H9 (cell line): Measurements from ENCODE around the gene SPCS3. TPM values are rescaled to one million over a fixed set of nuclear protein-coding genes. Genes with fewer than 3 reads are reported as not detected.

Source experiments
- DNase-seq: peaks from one replicate; pipeline ENCODE4 v3.0.0-alpha.2; 2017
- H2AFZ ChIP-seq: one replicate; pipeline ENCODE4 v1.6.1; 2013; ENCODE audit warnings: mild to moderate bottlenecking, low read length, control low read depth, moderate library complexity
- H2AK5ac ChIP-seq: 2 replicates; pipeline ENCODE4 v1.6.1; 2013; ENCODE audit warnings: low read length, control low read depth, mixed read lengths; ENCODE audit not compliant: insufficient read length
- H2BK120ac ChIP-seq: one replicate; pipeline ENCODE4 v1.6.1; 2013; ENCODE audit warnings: low read depth, mild to moderate bottlenecking, low read length, control low read depth, inconsistent platforms; ENCODE audit not compliant: poor library complexity, severe bottlenecking
- H2BK12ac ChIP-seq: 2 replicates; pipeline ENCODE4 v1.6.1; 2013; ENCODE audit warnings: low read length, control low read depth, mixed read lengths, low read depth; ENCODE audit not compliant: insufficient read length
- H2BK15ac ChIP-seq: 2 replicates; pipeline ENCODE4 v1.6.1; 2013; ENCODE audit warnings: low read depth, low read length, control low read depth
- H2BK20ac ChIP-seq: one replicate; pipeline ENCODE4 v1.6.1; 2013; ENCODE audit warnings: low read depth, mild to moderate bottlenecking, low read length, control low read depth, inconsistent platforms; ENCODE audit not compliant: poor library complexity, severe bottlenecking
- H2BK5ac ChIP-seq: 2 replicates; pipeline ENCODE4 v1.6.1; 2013; ENCODE audit warnings: low read length, control low read depth, mixed read lengths; ENCODE audit not compliant: insufficient read length
- H3K14ac ChIP-seq: 2 replicates; pipeline ENCODE4 v1.6.1; 2013; ENCODE audit warnings: low read length, control low read depth; ENCODE audit not compliant: insufficient read depth
- H3K18ac ChIP-seq: 2 replicates; pipeline ENCODE4 v1.6.1; 2013; ENCODE audit warnings: low read depth, mild to moderate bottlenecking, mixed read lengths, low read length, control low read depth; ENCODE audit not compliant: insufficient read length
- H3K23ac ChIP-seq: 2 replicates; pipeline ENCODE4 v1.6.1; 2013; ENCODE audit warnings: low read length, control low read depth, mixed read lengths, low read depth; ENCODE audit not compliant: insufficient read length
- H3K23me2 ChIP-seq: 2 replicates; pipeline ENCODE4 v1.6.1; 2013; ENCODE audit warnings: low read depth, mild to moderate bottlenecking, mixed read lengths, low read length, control low read depth; ENCODE audit not compliant: insufficient read length, poor library complexity, severe bottlenecking
- H3K27ac ChIP-seq: 2 replicates; pipeline ENCODE4 v1.5.1; 2013; ENCODE audit warnings: low read length, control low read depth, mixed read lengths, low read depth; ENCODE audit not compliant: insufficient read length
- H3K27me3 ChIP-seq: 2 replicates; pipeline ENCODE4 v1.6.1; 2013; ENCODE audit warnings: low read length, control low read depth, inconsistent platforms; ENCODE audit not compliant: insufficient read depth
- H3K4ac ChIP-seq: 2 replicates; pipeline ENCODE4 v1.6.1; 2013; ENCODE audit warnings: low read depth, mild to moderate bottlenecking, control low read depth, inconsistent platforms, low read length, moderate library complexity
- H3K4me1 ChIP-seq: 2 replicates; pipeline ENCODE4 v1.6.1; 2013; ENCODE audit warnings: low read length, control low read depth, inconsistent platforms; ENCODE audit not compliant: insufficient read depth
- H3K4me2 ChIP-seq: 2 replicates; pipeline ENCODE4 v1.6.1; 2013; ENCODE audit warnings: low read length, control low read depth, mixed read lengths; ENCODE audit not compliant: insufficient read length, insufficient read depth
- H3K56ac ChIP-seq: 2 replicates; pipeline ENCODE4 v1.6.1; 2013; ENCODE audit warnings: low read depth, mild to moderate bottlenecking, mixed read lengths, low read length, control low read depth; ENCODE audit not compliant: insufficient read length
- H3K79me1 ChIP-seq: 2 replicates; pipeline ENCODE4 v1.6.1; 2013; ENCODE audit warnings: low read depth, mild to moderate bottlenecking, moderate library complexity, low read length, control low read depth, inconsistent platforms; ENCODE audit not compliant: insufficient read depth, poor library complexity, severe bottlenecking
- H3K79me2 ChIP-seq: 2 replicates; pipeline ENCODE4 v1.6.1; 2013; ENCODE audit warnings: low read length, control low read depth, inconsistent platforms; ENCODE audit not compliant: insufficient read depth
- H3K9ac ChIP-seq: 2 replicates; pipeline ENCODE4 v1.6.1; 2013; ENCODE audit warnings: low read length, control low read depth, mixed read lengths; ENCODE audit not compliant: insufficient read length; ENCODE audit errors: extremely low read depth
- H3K9me3 ChIP-seq: one replicate; pipeline ENCODE4 v1.6.1; 2013; ENCODE audit warnings: low read depth, low read length, inconsistent platforms; ENCODE audit not compliant: control insufficient read depth
- H3T11ph ChIP-seq: one replicate; pipeline ENCODE4 v1.6.1; 2013; ENCODE audit warnings: mild to moderate bottlenecking, low read length, control low read depth, inconsistent platforms
- H4K20me1 ChIP-seq: one replicate; pipeline ENCODE4 v1.6.1; 2013; ENCODE audit not compliant: control insufficient read depth, insufficient read length, insufficient read depth
- H4K5ac ChIP-seq: 2 replicates; pipeline ENCODE4 v1.6.1; 2013; ENCODE audit warnings: low read depth, mild to moderate bottlenecking, mixed read lengths, low read length, control low read depth; ENCODE audit not compliant: insufficient read length
- H4K8ac ChIP-seq: replicated peaks from 2 replicates; pipeline ENCODE4 v1.6.1; 2013; ENCODE audit warnings: low read length, control low read depth, mixed read lengths, low read depth; ENCODE audit not compliant: insufficient read length
- H4K91ac ChIP-seq: 2 replicates; pipeline ENCODE4 v1.6.1; 2013; ENCODE audit warnings: low read depth, mild to moderate bottlenecking, moderate library complexity, mixed read lengths, low read length, control low read depth; ENCODE audit not compliant: insufficient read length
- H3K27ac Mint-ChIP-seq, 3 experiments: 2 replicates in 2 of 3; 3 replicates in 1 of 3; pipeline ENCODE4 v1.8.0; 2020 to 2021; ENCODE audit warnings: mixed read lengths in 3 of 3, mild to moderate bottlenecking in 1 of 3, moderate library complexity in 1 of 3
- H3K27me3 Mint-ChIP-seq: 2 replicates; pipeline ENCODE4 v1.8.0; 2021; ENCODE audit warnings: low read depth, mild to moderate bottlenecking, moderate library complexity, mixed read lengths
- H3K36me3 Mint-ChIP-seq, 3 experiments: 2 replicates in 2 of 3; 3 replicates in 1 of 3; pipeline ENCODE4 v1.8.0; 2020 to 2021; ENCODE audit warnings: low read depth in 3 of 3, mixed read lengths in 3 of 3; ENCODE audit not compliant: insufficient read depth in 1 of 3
- H3K4me1 Mint-ChIP-seq, 2 experiments: 2 replicates each; pipeline ENCODE4 v1.8.0; 2020; ENCODE audit warnings: mixed read lengths in 2 of 2
- H3K4me3 Mint-ChIP-seq, 2 experiments: 2 replicates in 1 of 2; 3 replicates in 1 of 2; pipeline ENCODE4 v1.8.0; 2020 to 2021; ENCODE audit warnings: mild to moderate bottlenecking in 2 of 2, mixed read lengths in 2 of 2, moderate library complexity in 1 of 2
- H3K9me3 Mint-ChIP-seq, 2 experiments: 2 replicates in 1 of 2; 3 replicates in 1 of 2; pipeline ENCODE4 v1.8.0; 2020; ENCODE audit warnings: mild to moderate bottlenecking in 2 of 2, mixed read lengths in 2 of 2, moderate library complexity in 1 of 2
- CTCF ChIP-seq: fragments of 200-600 bp; sonication (generic); conservative IDR thresholded peaks from 3 replicates; pipeline ENCODE4 v1.8.0; 2021; ENCODE audit warnings: antibody characterized with exemption, mild to moderate bottlenecking
- WGBS: extraction: QIAGEN DNeasy Blood & Tissue Kit; methylation state at CpG from one replicate; pipeline ENCODE4 v1.1.7; 2013; ENCODE audit warnings: missing lambda C conversion rate, low lambda C conversion rate, mixed read lengths; ENCODE audit not compliant: insufficient read length; ENCODE audit errors: extremely low coverage; 5-methylcytosine and 5-hydroxymethylcytosine counted together
- total RNA-seq: library from RNA; stranded (reverse); gene quantifications from 2 replicates; pipeline ENCODE4 v1.2.1, GENCODE V29; 2021

SPCS3 gene
- total RNA-seq, 1 experiment from 2014 or later: 113 TPM

GRCh38 chr4:176335421-176335820 is 15.7 kb downstream of the SPCS3 start:
- Mint-ChIP-seq H3K4me3 (no peak overlapping the region), H3K9me3 (no peaks in the 10 kb centered on the region; a peak in 1 of 5 replicates)

More at GRCh38 chr4:176335421-176335820, 15.7 kb downstream of the SPCS3 start:
- Histone ChIP-seq H3K18ac (no peak overlapping the region), H3K56ac (no peak overlapping the region), H3K27me3 (no peaks in the 10 kb centered on the region), H3K23ac (no peak overlapping the region), H4K5ac (no peak overlapping the region), H3K14ac (no peak overlapping the region), H2AK5ac (no peak overlapping the region), H3K79me2 (no peaks in the 10 kb centered on the region), H3K4ac (no peak overlapping the region), H3K27ac (no peak overlapping the region), H2BK5ac (no peak overlapping the region), H2BK120ac (no peak overlapping the region), H3T11ph (no peak overlapping the region), H3K23me2 (no peaks in the 10 kb centered on the region), H4K91ac (no peak overlapping the region), H2AFZ (no peak overlapping the region), H3K4me2 (no peak overlapping the region), H2BK15ac (no peak overlapping the region), H2BK12ac (no peak overlapping the region), H4K20me1 (no peaks in the 10 kb centered on the region), H3K9ac (no peak overlapping the region), H3K79me1 (no peaks in the 10 kb centered on the region), H4K8ac (no peak overlapping the region), H3K9me3 (no peaks in the 10 kb centered on the region), H3K4me1 (peaks cover 3% of the 10 kb centered on the region; the same call in 1 of the 2 replicates), H2BK20ac (no peak overlapping the region)
- peaks cover 9 to 10% of the 10 kb centered on the region in 2 experiments for H3K4me1 Mint-ChIP-seq
- no peak overlapping the region for H3K27ac Mint-ChIP-seq
- H3K27me3 Mint-ChIP-seq: no peaks in the 10 kb centered on the region
- DNase-seq: no peak
- no CpG with 5 or more reads among the region's 1 CpG for WGBS
- H3K36me3 Mint-ChIP-seq: peaks cover 6 to 13% (median 11%) of the 10 kb centered on the region in 3 experiments; a peak in 6 of 7 replicates
- TF ChIP-seq CTCF: no peak
